NOMO-1 treated with DMSO at 0.1 percent for 48 hours (cell line): Measurements from ENCODE around the gene DEAF1.
"Not testable (repeated sequence)": the region's sequence is repeated elsewhere in the genome, so short reads cannot be mapped to it uniquely, and the experiment has no call there.

Experiments used
- DNase-seq: peaks from one replicate; lab custom pipeline; 2025; ENCODE audit not compliant: unreplicated experiment; lab: John Stamatoyannopoulos, UW

Gene DEAF1

GRCh38 chr11:686451-687243 lies 8.4 kb downstream of the DEAF1 start:
- no peak for DNase-seq

GRCh38 chr11:680970-681369 lies 14.1 kb downstream of the DEAF1 start:
- DNase-seq = no peak

DNA sequence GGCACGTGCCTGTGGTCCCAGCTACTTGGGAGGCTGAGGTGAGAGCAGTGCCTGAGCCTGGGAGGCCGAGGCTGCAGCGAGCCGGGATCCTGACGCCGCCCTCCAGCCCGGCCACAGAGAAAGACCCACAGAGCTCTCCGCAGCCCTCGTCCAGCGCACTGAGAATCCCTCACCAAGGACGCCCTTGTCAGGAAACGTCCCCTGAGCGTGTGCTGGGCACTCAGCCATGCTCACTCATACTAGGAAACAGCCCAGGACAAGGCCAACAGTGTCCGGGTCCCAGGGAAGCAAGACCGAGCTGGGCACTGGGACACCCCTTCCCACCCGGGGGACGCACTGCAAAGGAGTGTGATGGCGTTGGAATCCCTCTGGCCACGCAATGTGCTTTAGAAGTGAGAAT lies 14.5 kb downstream of the DEAF1 start:
- no peak for DNase-seq

DNA sequence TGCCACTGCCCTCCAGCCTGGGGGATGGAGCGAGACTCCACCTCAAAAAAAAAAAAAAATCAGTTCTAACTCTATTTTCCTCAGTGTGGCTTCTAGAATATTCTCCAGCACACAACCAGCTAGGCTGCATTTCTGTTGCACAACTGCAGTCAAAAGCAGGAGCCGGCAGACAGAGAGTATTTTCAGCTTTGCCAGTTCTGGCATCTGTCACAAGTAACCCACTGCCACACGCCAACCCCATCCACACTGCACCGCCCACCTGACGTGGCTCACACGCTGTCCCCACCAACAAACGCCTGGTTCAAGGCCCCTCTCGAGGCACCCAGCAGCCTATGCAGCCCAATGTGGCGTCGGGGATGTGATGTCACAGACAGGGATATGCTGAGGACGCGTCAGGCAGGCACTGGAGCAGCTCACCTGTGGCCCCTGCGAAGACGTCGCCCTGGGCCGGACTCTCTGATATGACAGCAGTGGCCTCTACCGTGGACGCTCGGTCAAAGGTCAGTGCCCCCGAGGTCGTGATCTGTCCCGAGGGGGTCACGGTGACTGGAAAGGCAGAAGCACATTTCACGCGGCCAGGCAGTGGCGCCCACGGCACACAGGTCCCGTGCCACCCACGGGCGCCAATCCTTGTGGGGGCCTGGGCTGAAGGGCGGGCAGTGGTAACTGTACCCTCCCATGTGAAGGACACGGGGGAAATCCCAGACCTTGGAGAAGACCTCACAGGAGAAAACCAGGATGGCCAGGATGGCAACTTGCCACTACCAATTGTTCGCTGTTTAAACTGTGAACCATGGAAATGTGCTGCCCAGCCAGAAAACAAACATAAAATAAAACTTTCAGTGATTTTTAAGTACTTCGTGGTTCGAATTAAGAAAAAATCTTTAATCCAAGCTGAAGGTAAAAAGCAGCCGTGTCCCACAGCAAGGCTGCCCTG lies 15.5 kb downstream of the DEAF1 start:
- DNase-seq = no peak

DNA sequence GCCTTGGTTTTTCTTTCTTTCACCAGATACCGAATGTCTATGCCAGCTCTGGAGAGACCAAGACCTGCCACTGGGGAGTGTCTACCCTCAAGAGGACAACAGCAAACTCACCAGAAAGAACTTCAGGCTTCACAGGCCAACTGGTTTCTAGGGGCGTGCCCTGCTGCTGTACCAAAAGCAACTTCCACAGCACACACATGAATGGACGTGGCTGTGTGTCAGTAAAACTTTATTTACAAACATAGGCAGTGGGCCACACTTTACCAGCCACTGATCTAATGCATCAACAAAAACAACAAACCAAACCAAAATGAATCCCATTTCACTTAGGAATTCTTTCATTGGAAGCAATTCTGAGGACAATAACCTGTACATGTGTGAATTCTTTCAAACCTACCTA lies 16.7 kb downstream of the DEAF1 start:
- no peak for DNase-seq

DNA sequence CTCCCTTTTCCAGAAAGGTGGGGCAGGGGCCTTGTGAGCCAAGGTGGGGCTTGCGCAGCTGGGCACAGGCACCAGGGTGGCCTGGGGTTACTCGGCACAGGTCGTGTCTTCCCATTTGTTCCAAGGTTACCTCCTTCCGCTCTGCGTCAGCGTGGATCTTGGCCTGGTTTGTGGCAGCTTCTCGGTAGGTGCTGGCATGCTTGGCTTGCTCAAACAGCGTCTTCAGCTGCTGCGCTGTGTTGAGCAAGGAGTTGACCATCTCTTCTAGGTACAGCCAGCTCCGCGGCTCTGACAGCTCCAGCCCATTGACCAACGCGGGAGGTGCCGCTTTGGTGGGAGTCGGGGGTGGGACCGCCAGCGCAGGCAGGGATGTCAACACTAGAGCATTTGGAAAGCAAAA lies 20.6 kb downstream of the DEAF1 start:
- DNase-seq = no peak

- DNase-seq = no peak
Measured at GRCh38 chr11:673866-674265, 21.2 kb downstream of the DEAF1 start.

GRCh38 chr11:665704-666281 lies 29.2 kb downstream of the DEAF1 start:
- DNase-seq = no peak

DNA sequence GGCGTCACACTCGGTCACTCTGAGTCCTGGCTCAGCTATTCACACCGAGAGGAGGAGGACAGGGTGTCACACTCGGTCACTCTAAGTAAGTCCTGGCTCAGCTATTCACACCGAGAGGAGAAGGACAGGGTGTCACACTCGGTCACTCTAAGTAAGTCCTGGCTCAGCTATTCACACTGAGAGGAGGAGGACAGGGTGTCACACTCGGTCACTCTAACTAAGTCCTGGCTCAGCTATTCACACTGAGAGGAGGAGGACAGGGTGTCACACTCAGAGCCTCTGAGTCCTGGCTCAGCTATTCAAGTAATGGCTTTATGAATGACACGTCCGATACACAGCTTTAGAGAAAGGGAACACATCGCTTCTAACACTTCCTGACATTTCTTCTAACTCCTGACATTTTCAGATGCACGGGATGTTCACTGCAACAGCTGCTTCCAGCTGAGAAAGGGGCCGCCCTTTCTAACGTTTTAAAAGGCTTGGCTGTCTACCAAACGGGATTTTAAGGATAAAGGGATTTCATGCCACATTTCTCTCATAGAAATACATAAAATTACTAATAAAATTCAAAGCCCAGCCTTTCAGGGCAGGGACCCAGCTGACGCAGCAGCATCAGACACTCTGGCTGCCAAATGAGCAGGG lies 29.8 kb downstream of the DEAF1 start:
- DNase-seq = no peak

DNA sequence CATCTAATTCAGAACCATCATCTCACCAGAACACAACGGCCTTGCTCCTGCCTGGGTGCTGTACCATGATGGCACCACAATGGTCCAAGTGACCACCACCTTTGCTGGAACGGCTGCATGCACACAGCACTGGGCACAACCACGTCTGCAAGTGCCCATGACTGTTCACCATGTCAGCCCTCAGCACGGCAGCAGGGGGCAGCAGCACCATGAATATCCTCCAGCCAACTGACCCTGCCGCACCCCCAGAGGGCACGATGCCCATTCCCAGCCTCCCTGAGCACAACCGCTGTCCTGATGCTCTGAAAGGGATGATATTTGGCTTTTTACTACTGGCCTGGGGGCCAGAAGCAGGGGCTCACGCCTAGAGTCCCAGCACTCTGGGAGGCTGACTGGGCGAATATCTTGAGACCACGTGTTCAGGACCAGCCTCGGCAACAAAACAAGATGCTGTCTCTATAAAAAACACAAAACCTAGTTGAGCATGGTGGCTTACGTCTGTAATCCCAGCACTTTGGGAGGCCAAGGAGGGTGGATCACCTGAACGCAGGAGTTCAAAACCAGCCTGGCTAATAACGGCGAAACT lies 32.2 kb downstream of the DEAF1 start:
- peak; percentile 11 for DNase-seq

GRCh38 chr11:660681-661444 lies 34.2 kb downstream of the DEAF1 start:
- no peak for DNase-seq

- DNase-seq = no peak
Measured at GRCh38 chr11:660281-660680, 34.7 kb downstream of the DEAF1 start.

DNA sequence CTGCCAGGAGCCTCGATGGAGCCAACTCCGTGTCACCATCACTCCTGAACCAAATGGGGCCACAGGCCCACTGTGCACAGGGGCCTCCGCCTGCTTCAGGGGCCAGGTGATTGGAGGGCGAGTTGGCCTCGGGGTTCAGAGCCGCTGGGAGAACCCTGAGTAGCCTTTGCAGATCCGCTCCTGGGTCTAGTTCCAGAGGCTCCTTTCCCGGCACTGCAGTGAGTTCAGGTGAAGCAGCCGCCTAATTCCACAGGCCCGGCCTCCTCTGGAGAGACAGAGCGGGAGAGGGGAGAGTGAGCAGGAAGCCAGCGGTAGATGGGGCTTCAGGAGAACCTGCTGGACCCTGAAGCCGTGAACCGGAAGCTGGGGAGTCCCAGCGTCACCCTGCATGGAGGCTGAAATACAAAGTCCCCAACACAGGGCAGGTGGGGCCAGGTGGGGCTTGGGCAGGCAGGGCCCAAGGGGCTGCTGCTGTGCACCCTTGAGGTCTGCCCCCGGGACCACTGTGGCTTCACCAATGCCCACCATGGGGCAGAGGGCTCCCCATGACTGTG lies 35.4 kb downstream of the DEAF1 start:
- no peak for DNase-seq

GRCh38 chr11:657691-658126 lies 37.3 kb downstream of the DEAF1 start:
- no peak for DNase-seq

GRCh38 chr11:656866-657265 lies 38.2 kb downstream of the DEAF1 start:
- no peak for DNase-seq

- DNase-seq = no peak
Measured at GRCh38 chr11:656426-656825, 38.6 kb downstream of the DEAF1 start.

- DNase-seq = no peak
Measured at GRCh38 chr11:655036-655726, 39.8 kb downstream of the DEAF1 start.

- DNase-seq = not testable (repeated sequence)
Measured at GRCh38 chr11:654444-654843, 40.6 kb downstream of the DEAF1 start.

DNA sequence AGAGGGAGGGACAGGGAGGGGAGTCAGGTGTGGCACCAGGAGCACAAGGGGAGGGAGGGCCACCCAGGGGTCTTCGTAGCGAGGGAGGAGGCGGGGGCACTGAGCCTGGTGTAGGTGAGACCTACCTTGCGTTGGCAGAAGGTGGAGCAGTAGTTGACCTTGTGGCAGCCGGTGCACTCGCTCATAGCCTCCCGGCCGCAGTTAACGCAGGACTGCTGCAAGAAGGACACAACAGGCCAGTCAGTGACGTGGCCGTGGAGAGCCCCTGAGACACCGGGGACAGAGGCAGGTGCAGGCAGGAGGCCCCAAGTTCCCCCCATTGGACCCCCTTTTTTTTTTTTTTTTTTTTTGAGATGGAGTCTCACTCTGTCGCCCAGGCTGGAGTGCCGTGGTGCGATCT lies 41.2 kb downstream of the DEAF1 start:
- DNase-seq = no peak
